T-helper 17 cell (primary cell): Measurements from ENCODE around the gene NOSIP. TPM values are rescaled to one million over a fixed set of nuclear protein-coding genes. Genes with fewer than 3 reads are reported as not detected.
A peak's percentile ranks its signal among the peaks of the same experiment; 100 is the strongest.

Experiments used
- ATAC-seq: fragments of 150-1000 bp; cut with Tn5 transposase; 2 replicates; pipeline ENCODE4 v1.10.0; 2021; ENCODE audit warnings: mild to moderate bottlenecking, moderate library complexity
- DNase-seq, 3 donors: peaks; one replicate each; pipeline versions ENCODE4 v3.0.0 to v3.0.0-alpha.2; 2020 to 2021
- H3K9me3 ChIP-seq: one replicate; pipeline ENCODE4 v1.7.0; 2013; ENCODE audit warnings: low read length, mild to moderate bottlenecking; ENCODE audit not compliant: control insufficient read depth, poor library complexity, severe bottlenecking
- H3K27ac Mint-ChIP-seq: one replicate; pipeline ENCODE4 v1.8.0; 2022; ENCODE audit warnings: mild to moderate bottlenecking, moderate library complexity, mixed read lengths
- H3K27me3 Mint-ChIP-seq: one replicate; pipeline ENCODE4 v1.8.0; 2022; ENCODE audit warnings: mixed read lengths
- H3K36me3 Mint-ChIP-seq: one replicate; pipeline ENCODE4 v1.8.0; 2022; ENCODE audit warnings: low read depth, mixed read lengths
- H3K4me1 Mint-ChIP-seq: one replicate; pipeline ENCODE4 v1.8.0; 2022; ENCODE audit warnings: mild to moderate bottlenecking, mixed read lengths
- H3K4me3 Mint-ChIP-seq: one replicate; pipeline ENCODE4 v1.8.0; 2022; ENCODE audit warnings: mild to moderate bottlenecking, moderate library complexity, mixed read lengths
- total RNA-seq, 4 donors: library from RNA in 2 of 4; stranded (reverse) in 2 of 4; gene quantifications; one replicate each; pipeline ENCODE4 v1.2.3 and lab custom pipeline; 2022 to 2026

Gene NOSIP
- total RNA-seq, 2 donors from 2014 or later, result 161 to 195 TPM

DNA sequence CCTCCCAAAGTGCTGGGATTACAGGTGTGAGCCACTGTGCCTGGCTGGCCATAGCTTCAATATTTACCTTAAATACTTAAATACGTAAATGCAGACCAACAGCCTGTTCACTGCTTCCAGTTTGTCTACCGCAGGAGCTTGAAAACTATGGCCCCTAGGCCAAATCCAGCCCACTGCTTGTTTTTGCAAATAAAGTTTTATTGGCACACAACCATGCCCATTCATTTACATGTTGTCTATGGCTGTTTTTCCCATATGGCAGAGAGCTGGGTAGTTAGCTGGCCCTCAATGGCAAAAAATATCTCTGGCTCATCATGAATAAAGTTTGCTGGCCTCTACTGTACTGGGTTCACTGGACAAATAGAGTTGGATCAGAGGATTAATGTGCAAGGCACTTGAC lies 22.4 kb upstream of the NOSIP start:
- H3K4me1 Mint-ChIP-seq, result peaks cover 9% of the 10 kb centered on the region
- peaks cover 4% of the 10 kb centered on the region for H3K36me3 Mint-ChIP-seq
- no peaks in the 10 kb centered on the region for H3K9me3 ChIP-seq
- H3K4me3 Mint-ChIP-seq, result no peak overlapping the region
- ATAC-seq (no peak), DNase-seq (no peak)
- H3K27me3 Mint-ChIP-seq, result no peaks in the 10 kb centered on the region
- no peak overlapping the region for H3K27ac Mint-ChIP-seq

- DNase-seq, result no peak
- no peak for ATAC-seq
- Mint-ChIP-seq H3K27ac (peak overlapping the region; percentile 6), H3K36me3 (peaks cover 4% of the 10 kb centered on the region), H3K27me3 (no peaks in the 10 kb centered on the region), H3K4me1 (peaks cover 7% of the 10 kb centered on the region), H3K4me3 (no peak overlapping the region)
- H3K9me3 ChIP-seq, result no peaks in the 10 kb centered on the region
These were observed 21.2 kb upstream of the NOSIP start for GRCh38 chr19:49601482-49602038.

DNA sequence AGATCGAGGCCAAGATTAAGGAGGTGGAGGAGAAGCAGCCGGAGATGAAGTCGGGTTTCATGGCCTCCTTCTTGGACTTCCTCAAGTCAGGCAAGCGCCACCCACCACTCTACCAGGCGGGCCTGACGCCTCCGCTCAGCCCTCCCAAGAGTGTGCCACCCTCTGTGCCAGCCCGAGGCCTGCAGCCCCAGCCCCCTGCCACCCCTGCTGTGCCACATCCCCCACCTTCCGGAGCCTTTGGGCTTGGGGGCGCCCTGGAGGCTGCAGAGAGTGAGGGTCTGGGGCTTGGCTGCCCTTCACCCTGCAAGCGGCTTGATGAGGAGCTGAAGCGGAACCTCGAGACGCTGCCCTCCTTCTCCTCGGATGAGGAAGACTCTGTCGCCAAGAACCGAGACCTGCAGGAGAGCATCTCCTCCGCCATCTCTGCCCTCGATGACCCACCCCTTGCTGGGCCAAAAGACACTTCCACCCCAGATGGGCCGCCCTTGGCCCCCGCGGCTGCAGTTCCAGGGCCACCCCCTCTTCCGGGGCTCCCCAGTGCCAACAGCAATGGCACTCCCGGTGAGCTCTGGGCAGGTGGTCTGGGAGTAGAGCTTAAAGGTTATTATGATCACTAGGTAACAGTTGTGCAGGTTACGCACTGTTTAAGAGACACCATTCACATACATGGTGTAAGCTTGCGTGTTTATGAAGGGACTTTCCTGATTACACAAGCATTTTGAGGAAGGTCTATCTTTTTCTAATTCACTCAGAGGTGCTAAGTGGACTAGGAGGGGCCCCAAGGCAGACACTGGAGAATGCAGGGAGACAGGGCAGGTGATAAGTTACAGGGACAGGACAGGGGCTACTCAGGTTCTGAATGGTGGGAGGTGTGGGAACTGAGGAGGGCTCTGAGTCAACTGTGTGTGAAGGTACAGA lies 19.3 kb upstream of the NOSIP start:
- Mint-ChIP-seq H3K27me3 (no peaks in the 10 kb centered on the region), H3K4me3 (no peak overlapping the region), H3K27ac (no peak overlapping the region), H3K4me1 (peaks cover 8% of the 10 kb centered on the region), H3K36me3 (peaks cover 4% of the 10 kb centered on the region)
- DNase-seq (no peak), ATAC-seq (no peak)
- H3K9me3 ChIP-seq, result no peaks in the 10 kb centered on the region

GRCh38 chr19:49597703-49597974 lies 17.3 kb upstream of the NOSIP start:
- Mint-ChIP-seq H3K27me3 (no peaks in the 10 kb centered on the region), H3K36me3 (peaks cover 6% of the 10 kb centered on the region), H3K4me3 (no peak overlapping the region), H3K27ac (no peak overlapping the region), H3K4me1 (peaks cover 20% of the 10 kb centered on the region)
- ATAC-seq (no peak), DNase-seq (no peak)
- H3K9me3 ChIP-seq, result no peaks in the 10 kb centered on the region

DNA sequence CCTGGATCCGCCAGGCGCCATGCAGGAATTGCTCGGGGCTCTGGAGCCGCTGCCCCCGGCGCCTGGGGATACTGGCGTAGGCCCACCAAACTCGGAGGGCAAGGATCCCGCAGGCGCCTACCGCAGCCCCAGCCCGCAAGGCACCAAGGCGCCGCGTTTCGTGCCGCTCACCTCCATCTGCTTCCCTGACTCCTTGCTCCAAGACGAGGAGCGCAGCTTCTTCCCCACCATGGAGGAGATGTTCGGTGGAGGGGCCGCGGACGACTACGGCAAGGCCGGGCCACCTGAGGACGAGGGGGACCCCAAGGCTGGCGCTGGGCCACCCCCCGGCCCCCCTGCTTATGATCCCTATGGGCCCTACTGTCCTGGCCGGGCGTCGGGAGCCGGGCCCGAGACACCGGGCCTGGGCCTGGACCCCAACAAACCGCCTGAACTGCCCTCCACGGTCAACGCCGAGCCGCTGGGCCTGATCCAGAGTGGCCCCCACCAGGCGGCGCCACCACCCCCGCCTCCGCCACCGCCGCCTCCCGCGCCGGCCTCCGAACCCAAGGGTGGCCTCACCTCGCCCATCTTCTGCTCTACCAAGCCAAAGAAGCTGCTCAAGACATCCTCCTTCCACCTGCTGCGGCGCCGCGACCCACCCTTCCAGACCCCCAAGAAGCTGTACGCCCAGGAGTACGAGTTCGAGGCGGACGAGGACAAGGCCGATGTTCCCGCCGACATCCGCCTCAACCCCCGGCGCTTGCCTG lies 16.8 kb upstream of the NOSIP start:
- H3K4me1 Mint-ChIP-seq, result peaks cover 24% of the 10 kb centered on the region
- no peak for DNase-seq
- no peaks in the 10 kb centered on the region for H3K27me3 Mint-ChIP-seq
- no peak overlapping the region for H3K4me3 Mint-ChIP-seq
- H3K36me3 Mint-ChIP-seq, result peaks cover 6% of the 10 kb centered on the region
- H3K9me3 ChIP-seq, result no peaks in the 10 kb centered on the region
- no peak overlapping the region for H3K27ac Mint-ChIP-seq
- ATAC-seq, result no peak

- no peak overlapping the region for H3K27ac Mint-ChIP-seq
- H3K4me1 Mint-ChIP-seq, result peaks cover 24% of the 10 kb centered on the region
- no peak overlapping the region for H3K4me3 Mint-ChIP-seq
- H3K9me3 ChIP-seq, result no peaks in the 10 kb centered on the region
- DNase-seq, result no peak
- H3K36me3 Mint-ChIP-seq, result peaks cover 6% of the 10 kb centered on the region
- ATAC-seq, result no peak
- H3K27me3 Mint-ChIP-seq, result no peaks in the 10 kb centered on the region
These were observed 16.1 kb upstream of the NOSIP start for GRCh38 chr19:49596407-49596806.

- H3K9me3 ChIP-seq, result no peaks in the 10 kb centered on the region
- DNase-seq (no peak), ATAC-seq (no peak)
- Mint-ChIP-seq H3K27ac (no peak overlapping the region), H3K4me3 (no peak overlapping the region), H3K27me3 (no peaks in the 10 kb centered on the region), H3K36me3 (peaks cover 3% of the 10 kb centered on the region), H3K4me1 (peaks cover 24% of the 10 kb centered on the region)
These were observed 15.6 kb upstream of the NOSIP start for GRCh38 chr19:49595819-49596404.

DNA sequence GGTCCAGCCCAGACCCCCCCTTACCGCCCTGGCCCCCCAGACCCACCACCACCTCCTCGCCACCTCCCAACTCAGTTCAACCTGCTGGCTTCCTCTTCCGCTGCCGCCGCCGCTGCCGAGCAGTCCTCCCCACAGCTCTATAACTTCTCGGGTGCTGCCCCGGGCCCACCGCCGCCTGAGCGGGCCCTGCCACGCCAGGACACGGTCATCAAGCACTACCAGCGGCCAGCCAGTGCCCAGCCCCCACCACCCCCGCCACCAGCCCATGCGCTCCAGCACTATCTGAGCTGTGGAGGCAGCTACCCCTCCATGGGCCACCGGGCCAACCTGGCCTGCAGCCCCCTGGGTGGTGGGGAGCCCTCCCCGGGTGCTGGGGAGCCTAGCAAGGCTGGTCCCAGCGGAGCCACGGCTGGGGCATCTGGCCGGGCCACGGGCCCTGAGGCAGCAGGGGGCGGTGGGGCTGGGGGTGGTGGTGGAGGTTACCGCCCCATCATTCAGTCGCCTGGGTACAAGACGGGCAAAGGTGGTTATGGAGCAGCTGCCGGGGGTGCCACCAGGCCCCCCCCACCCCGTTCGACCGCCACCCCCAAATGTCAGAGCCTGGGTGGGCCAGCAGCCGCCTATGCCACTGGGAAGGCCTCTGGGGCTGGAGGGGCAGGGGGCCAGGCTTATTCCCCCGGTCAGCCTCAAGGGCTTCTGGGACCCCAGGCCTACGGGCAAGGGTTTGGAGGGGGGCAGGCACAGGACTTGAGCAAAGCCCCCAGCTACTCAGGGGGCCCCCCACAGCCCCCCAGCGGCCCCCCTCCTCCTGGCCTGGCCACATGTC lies 14.8 kb upstream of the NOSIP start:
- DNase-seq (no peak), ATAC-seq (no peak)
- peaks cover 2% of the 10 kb centered on the region for H3K36me3 Mint-ChIP-seq
- H3K4me1 Mint-ChIP-seq, result peaks cover 24% of the 10 kb centered on the region
- peak overlapping the region; percentile 93 for H3K27ac Mint-ChIP-seq
- no peaks in the 10 kb centered on the region for H3K27me3 Mint-ChIP-seq
- no peak overlapping the region for H3K4me3 Mint-ChIP-seq
- no peaks in the 10 kb centered on the region for H3K9me3 ChIP-seq

GRCh38 chr19:49594157-49594992 lies 14.0 kb upstream of the NOSIP start:
- Mint-ChIP-seq H3K36me3 (peaks cover 2% of the 10 kb centered on the region), H3K4me1 (peaks cover 24% of the 10 kb centered on the region), H3K27me3 (no peaks in the 10 kb centered on the region), H3K4me3 (peak overlapping the region; percentile 93), H3K27ac (peak overlapping the region; percentile 93)
- H3K9me3 ChIP-seq, result no peaks in the 10 kb centered on the region
- no peak for DNase-seq
- ATAC-seq, result no peak

DNA sequence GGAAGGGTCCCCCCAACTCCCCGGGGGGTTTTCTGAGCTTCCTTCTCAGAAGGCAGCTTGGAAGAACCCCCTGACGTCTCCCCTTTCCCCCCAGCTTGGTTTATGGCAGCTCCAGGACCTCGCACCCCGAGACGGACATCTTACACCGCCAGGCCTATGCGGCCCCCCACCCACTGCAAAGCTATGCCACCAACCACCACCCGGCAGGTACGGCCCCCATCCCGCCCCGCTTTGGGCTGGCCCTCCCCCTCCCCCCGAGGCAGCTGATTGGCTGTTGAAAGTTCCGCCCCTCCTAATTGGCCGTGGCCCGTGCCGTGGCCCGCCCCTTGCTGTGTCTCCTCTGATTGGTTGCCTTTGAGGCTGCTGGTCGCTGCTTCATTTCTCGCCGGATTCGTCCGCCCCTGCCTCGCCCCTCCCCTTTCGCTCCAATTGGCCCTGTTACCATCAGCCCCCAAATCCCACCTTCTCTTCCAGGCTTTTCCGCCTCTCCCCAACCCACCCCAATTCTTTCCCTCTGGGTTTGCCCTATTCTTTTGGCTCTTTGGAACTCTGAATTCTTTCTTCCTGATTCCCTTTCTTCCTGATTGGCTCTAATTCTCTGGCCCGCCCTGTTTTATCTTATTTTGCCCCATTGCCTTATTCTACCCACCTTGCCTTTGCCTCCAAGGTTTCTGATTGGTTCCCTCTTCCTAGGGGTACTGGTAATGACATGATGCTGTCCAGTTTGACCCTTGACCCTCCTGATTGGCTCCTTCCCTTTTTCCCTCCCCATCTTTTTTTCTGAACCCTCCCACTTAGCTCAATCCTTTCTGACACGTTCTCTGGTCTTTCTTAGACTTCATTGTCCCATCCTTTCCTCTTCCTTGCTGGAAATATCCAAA lies 13.1 kb upstream of the NOSIP start:
- no peaks in the 10 kb centered on the region for H3K9me3 ChIP-seq
- Mint-ChIP-seq H3K27me3 (no peaks in the 10 kb centered on the region), H3K27ac (peak overlapping the region; percentile 93), H3K36me3 (peaks cover 2% of the 10 kb centered on the region), H3K4me3 (peak overlapping the region; percentile 93), H3K4me1 (peaks cover 27% of the 10 kb centered on the region)
- DNase-seq (peak; percentile 83 to 88 (median 85)), ATAC-seq (peak; percentile 62)

DNA sequence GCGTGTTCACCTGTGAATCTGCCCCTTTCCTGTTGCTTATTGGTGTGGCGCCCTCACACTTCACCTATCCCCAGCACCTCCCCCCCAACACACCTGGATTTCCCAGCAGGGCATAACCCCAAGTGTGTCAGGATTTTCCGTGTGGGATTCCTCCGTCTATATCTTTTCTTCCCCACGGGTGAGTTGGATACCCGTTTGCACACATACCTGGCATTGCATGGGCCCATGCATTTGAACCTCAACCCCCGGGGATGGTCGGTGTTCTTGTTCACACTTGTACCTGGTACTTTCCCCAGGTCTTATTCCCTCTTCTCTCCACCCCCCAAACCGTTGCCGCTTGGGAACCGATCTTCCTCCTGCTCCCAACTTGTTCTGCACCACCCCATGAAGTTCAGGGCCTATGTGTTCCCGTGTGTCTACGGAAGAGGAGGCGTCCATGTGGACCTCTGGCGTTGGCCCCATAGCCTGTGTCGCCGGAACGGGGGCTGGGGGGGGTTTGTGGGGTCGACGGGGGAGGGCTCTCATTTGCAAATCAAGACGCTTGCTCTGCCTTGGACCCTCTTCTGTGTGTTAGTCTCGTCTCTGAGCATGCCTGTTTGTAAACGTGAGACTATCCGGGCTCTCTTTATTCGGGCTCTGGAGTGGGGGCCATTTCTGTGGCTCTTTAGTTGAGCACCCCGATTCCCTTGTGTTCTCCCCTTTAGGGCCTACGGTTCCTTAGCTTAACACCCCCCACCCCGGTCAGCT lies 12.3 kb upstream of the NOSIP start:
- Mint-ChIP-seq H3K4me1 (peaks cover 27% of the 10 kb centered on the region), H3K36me3 (peaks cover 2% of the 10 kb centered on the region), H3K27ac (peak overlapping the region; percentile 93), H3K27me3 (no peaks in the 10 kb centered on the region), H3K4me3 (peak overlapping the region; percentile 93)
- DNase-seq (no peak), ATAC-seq (no peak)
- no peaks in the 10 kb centered on the region for H3K9me3 ChIP-seq
